Progenitor cell of endocrine pancreas (in vitro differentiated cells): ENCODE results near the gene ZDHHC1. TPM values are rescaled to one million over a fixed set of nuclear protein-coding genes. Genes with fewer than 3 reads are reported as not detected.

Source experiments
- DNase-seq: peaks from one replicate; pipeline ENCODE4 v3.0.0; 2021; ENCODE audit warnings: low spot score; ENCODE audit not compliant: unreplicated experiment
- H3K27ac Mint-ChIP-seq: 2 replicates; pipeline ENCODE4 v1.8.0; 2021; ENCODE audit warnings: mild to moderate bottlenecking, moderate library complexity, mixed read lengths
- H3K27me3 Mint-ChIP-seq: 2 replicates; pipeline ENCODE4 v1.8.0; 2021; ENCODE audit warnings: mixed read lengths
- H3K36me3 Mint-ChIP-seq: 2 replicates; pipeline ENCODE4 v1.8.0; 2022; ENCODE audit warnings: mixed read lengths; ENCODE audit not compliant: insufficient read depth
- H3K4me1 Mint-ChIP-seq: 2 replicates; pipeline ENCODE4 v1.8.0; 2021; ENCODE audit warnings: low read depth, mixed read lengths
- H3K4me3 Mint-ChIP-seq: 2 replicates; pipeline ENCODE4 v1.8.0; 2021; ENCODE audit warnings: low read depth, mild to moderate bottlenecking, moderate library complexity, mixed read lengths
- H3K9me3 Mint-ChIP-seq: 2 replicates; pipeline ENCODE4 v1.8.0; 2021; ENCODE audit warnings: low read depth, mixed read lengths
- total RNA-seq: library from RNA; stranded (reverse); gene quantifications from 2 replicates; pipeline ENCODE4 v1.2.1, GENCODE V29; 2021
- TF ChIP-seq, protein P1 (sequence below): fragments of 200-600 bp; sonication (generic); IDR thresholded peaks from one replicate; pipeline ENCODE4 v1.5.0; 2021; ENCODE audit warnings: antibody characterized with exemption, mild to moderate bottlenecking; ENCODE audit not compliant: unreplicated experiment

Gene ZDHHC1
- total RNA-seq, 1 donor from 2014 or later, result 16.5 TPM

DNA sequence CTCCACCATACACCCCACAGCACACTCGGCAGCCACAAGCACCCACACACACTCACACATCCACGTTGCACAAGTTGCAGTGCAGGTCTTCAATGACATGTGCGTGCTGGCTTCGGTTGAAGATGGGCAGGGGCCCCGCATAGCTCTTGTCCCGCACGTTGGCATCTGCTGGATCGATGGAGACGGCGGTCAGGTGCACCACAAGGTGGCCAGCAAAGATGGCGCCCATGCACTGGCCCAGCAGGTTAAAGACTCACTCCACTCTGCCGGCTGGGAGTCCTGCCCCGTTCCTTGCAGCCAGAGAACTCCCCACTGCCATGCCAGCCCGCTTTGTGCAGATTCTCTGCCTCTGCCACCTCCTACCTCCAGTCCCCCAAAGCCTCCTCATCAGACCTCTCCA, 15.4 kb downstream of the ZDHHC1 start:
- DNase-seq, result no peak
- Mint-ChIP-seq H3K4me3 (no peak overlapping the region), H3K36me3 (no peaks in the 10 kb centered on the region), H3K9me3 (no peaks in the 10 kb centered on the region), H3K27me3 (peaks cover 9% of the 10 kb centered on the region), H3K27ac (no peak overlapping the region), H3K4me1 (peaks cover 19% of the 10 kb centered on the region)
- TF ChIP-seq, protein P1, sequence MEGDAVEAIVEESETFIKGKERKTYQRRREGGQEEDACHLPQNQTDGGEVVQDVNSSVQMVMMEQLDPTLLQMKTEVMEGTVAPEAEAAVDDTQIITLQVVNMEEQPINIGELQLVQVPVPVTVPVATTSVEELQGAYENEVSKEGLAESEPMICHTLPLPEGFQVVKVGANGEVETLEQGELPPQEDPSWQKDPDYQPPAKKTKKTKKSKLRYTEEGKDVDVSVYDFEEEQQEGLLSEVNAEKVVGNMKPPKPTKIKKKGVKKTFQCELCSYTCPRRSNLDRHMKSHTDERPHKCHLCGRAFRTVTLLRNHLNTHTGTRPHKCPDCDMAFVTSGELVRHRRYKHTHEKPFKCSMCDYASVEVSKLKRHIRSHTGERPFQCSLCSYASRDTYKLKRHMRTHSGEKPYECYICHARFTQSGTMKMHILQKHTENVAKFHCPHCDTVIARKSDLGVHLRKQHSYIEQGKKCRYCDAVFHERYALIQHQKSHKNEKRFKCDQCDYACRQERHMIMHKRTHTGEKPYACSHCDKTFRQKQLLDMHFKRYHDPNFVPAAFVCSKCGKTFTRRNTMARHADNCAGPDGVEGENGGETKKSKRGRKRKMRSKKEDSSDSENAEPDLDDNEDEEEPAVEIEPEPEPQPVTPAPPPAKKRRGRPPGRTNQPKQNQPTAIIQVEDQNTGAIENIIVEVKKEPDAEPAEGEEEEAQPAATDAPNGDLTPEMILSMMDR, result no peak

DNA sequence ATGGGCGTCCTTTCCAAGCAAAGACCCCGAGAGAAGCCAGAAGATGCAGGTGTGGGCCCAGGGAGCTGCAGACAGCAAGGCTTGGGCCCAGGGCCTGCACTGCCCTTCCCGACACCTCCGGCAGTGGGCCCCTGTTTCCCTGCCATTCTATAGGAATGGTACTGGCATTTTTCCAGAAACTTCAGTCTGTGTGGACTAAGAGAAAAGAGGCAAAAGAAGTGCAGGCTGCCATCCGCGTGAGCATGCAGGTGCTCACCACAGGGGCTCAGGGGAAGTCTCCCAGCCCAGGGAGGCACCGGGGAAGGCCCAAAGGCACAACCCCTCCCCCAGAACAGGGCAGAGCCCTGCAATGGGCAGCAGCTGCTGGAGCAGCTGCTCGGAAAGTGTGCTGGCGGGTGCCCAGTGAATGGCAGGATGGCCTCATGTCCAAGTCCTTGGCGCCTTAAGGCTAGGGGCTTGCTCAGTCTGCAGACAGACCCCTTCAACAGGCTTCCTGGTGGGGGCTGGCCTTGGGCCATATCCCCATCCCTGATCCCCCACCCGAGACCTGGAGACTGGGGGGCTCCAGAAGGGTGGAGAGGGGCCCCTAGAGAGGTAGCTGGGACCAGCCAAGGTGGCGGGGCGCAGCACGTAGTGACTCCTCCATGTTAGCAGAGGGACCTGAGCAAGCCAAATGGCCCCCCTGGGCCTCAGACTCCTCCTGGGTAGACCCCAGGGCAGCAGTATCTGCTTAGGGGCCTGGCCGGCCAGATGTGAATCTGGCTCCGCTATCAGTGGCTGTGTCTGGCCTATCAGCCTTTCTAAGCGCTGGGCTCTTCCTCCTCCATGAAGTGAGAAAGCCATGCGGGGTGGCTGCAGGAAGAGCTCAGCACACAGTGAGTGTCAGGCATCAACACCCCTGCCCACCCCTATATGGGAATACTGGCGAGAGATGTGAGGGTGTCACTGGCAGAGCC, 16.2 kb downstream of the ZDHHC1 start:
- no peaks in the 10 kb centered on the region for H3K9me3 Mint-ChIP-seq

DNA sequence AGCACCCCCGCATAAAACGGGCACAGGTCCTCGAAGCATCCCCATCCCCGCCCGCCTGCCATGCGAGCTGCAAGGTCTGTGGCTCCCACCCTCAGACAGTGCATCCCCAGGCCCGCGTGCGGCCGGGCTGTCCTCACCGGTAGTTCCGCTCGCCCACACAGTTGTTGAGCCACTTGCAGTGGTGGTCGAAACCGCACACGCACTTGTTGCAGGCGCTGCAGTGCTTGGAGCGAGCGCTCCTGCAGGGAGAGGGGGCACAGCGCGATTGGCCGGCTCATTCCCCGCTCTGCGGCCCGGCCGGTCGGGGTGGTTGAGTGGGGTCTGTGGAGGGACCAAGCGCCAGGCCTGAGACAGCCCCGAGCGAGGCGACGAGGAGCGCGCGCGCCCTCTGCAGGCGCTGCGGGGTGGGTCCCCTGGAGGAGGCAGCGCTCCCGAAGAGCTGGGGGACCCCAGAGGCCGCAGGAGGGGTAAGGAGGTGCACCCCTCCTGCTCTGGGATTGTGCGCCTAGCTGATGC, 17.0 kb downstream of the ZDHHC1 start:
- TF ChIP-seq, protein P1, result peak; percentile 83
- peaks cover 15% of the 10 kb centered on the region for H3K4me1 Mint-ChIP-seq
- H3K4me3 Mint-ChIP-seq, result no peak overlapping the region
- H3K36me3 Mint-ChIP-seq, result no peaks in the 10 kb centered on the region
- H3K27me3 Mint-ChIP-seq, result peaks cover 14% of the 10 kb centered on the region
- peak; percentile 79 for DNase-seq
- no peaks in the 10 kb centered on the region for H3K9me3 Mint-ChIP-seq
- no peak overlapping the region for H3K27ac Mint-ChIP-seq

More for the DNA sequence above, 16.2 kb downstream of the ZDHHC1 start:
- TF ChIP-seq, protein P1, result no peak
- Mint-ChIP-seq H3K27ac (no peak overlapping the region), H3K4me1 (peaks cover 20% of the 10 kb centered on the region), H3K27me3 (peaks cover 13% of the 10 kb centered on the region), H3K4me3 (no peak overlapping the region), H3K36me3 (no peaks in the 10 kb centered on the region)
- DNase-seq, result no peak

DNA sequence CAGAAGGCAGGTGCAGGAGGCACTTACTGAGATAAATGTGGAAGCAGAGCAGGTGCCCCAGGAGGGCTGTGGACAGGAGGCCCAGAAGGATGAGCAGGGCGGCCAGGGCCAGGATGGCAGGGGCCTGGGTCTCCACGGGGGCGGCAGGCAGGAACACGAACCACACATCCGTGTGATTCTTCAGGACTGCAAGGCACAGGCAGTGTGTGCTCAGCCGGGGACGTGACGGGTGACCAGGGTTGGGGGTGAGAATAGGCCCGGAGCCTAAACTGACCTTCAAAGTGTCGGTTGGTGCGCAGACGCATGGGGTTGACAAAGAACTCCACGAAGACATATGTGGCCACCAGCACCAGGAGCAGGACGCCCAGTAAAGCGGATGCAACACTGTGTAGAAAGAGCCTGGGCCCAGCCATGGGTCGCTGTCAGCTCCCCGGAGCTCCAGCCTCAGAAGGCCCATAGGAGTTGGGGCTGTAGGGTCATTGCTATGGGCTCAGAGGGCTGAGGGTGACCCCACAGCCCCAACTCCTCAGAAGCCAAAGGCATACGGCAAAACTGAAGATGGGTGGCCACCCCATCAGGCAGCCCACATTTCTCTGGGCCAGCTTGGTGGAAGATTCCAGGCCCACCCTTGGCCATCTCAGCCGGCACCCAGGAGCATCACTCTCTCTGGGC, 17.6 kb downstream of the ZDHHC1 start:
- H3K27me3 Mint-ChIP-seq, result peaks cover 19% of the 10 kb centered on the region
- peaks cover 16% of the 10 kb centered on the region for H3K4me1 Mint-ChIP-seq
- no peak overlapping the region for H3K4me3 Mint-ChIP-seq
- DNase-seq, result no peak
- no peak overlapping the region for H3K27ac Mint-ChIP-seq
- TF ChIP-seq, protein P1, result no peak
- H3K36me3 Mint-ChIP-seq, result no peaks in the 10 kb centered on the region
- no peaks in the 10 kb centered on the region for H3K9me3 Mint-ChIP-seq

DNA sequence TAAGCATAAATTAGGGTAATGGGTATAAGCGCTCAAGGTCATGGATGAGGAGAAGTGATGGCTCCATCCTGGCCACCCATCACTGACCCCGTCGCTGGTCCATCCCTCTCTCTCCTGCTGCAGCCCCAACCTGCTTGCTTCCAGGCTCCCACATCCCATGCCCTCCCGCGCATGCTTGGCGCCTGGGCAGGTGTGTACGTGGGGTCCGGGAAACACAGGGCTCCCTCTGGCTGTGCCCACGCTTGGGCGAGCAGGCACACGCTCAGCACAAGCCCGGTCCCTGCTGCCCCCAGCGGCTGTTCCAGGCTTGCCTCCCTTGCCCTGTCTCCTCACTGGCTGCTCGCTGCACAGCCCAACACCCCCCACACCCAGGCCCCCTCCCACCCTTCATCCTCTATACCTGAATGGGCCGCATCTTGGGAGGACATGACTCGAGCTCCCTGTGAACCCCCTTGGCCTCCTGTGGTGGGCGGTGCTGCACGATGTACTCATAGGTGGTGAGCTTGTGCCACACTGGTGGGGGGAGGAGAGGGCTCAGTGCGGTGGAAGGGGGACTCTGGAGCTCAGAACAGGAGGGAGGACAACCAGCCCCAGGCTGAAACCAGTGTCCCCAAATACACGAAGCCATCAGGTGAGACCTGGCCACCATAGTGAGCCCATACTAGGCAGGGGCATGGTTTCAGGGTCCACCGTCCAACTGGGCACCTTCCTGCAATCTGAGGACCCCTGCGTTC, 18.3 kb downstream of the ZDHHC1 start:
- H3K4me1 Mint-ChIP-seq, result peaks cover 15% of the 10 kb centered on the region
- H3K36me3 Mint-ChIP-seq, result no peaks in the 10 kb centered on the region
- no peak overlapping the region for H3K4me3 Mint-ChIP-seq
- H3K27ac Mint-ChIP-seq, result no peak overlapping the region
- H3K27me3 Mint-ChIP-seq, result peaks cover 19% of the 10 kb centered on the region
- no peak for DNase-seq
- H3K9me3 Mint-ChIP-seq, result no peaks in the 10 kb centered on the region
- TF ChIP-seq, protein P1, result no peak
